Tibial nerve (tissue), 4 donors: ENCODE data around the gene ASCC2. TPM values are rescaled to one million over a fixed set of nuclear protein-coding genes. Genes with fewer than 3 reads are reported as not detected.

Experiments used
- DNase-seq, 2 donors: peaks; one replicate each; pipeline ENCODE4 v3.0.0-alpha.2; 2019; ENCODE audit warnings: low spot score in 2 of 2
- H3K27ac ChIP-seq, 4 donors: fragments of 200-600 bp; sonication (generic) in 3 of 4; one replicate each; pipeline ENCODE4 v1.5.1; 2017 to 2019; ENCODE audit warnings: mild to moderate bottlenecking in 1 of 4
- H3K27me3 ChIP-seq, 2 donors: fragments of 200-600 bp; sonication (generic) in 1 of 2; one replicate each; pipeline versions ENCODE4 v1.5.1 to v1.6.0; 2017 to 2019
- H3K36me3 ChIP-seq, 3 donors: fragments of 200-600 bp; sonication (generic); one replicate each; pipeline ENCODE4 v1.5.1; 2018 to 2019
- H3K4me1 ChIP-seq, 4 donors: fragments of 200-600 bp; sonication (generic) in 3 of 4; one replicate each; pipeline ENCODE4 v1.5.1; 2017 to 2019
- H3K4me3 ChIP-seq, 4 donors: fragments of 200-600 bp; sonication (generic) in 3 of 4; one replicate each; pipeline ENCODE4 v1.5.1; 2017 to 2019; ENCODE audit warnings: mild to moderate bottlenecking in 1 of 4, moderate library complexity in 1 of 4
- H3K9me3 ChIP-seq, 4 donors: fragments of 200-600 bp; sonication (generic) in 3 of 4; one replicate each; pipeline ENCODE4 v1.5.1; 2017 to 2019
- EP300 ChIP-seq, 2 donors: sonication (generic); formaldehyde crosslinking; IDR thresholded peaks; one replicate each; pipeline ENCODE4 v1.6.1; 2017; ENCODE audit warnings: antibody characterized with exemption in 2 of 2, mild to moderate bottlenecking in 1 of 2
- POLR2A ChIP-seq, 2 donors: fragments of 450-650 bp; IDR thresholded peaks; one replicate each; pipeline ENCODE4 v1.6.1; 2017; ENCODE audit warnings: antibody characterized with exemption in 2 of 2, mild to moderate bottlenecking in 2 of 2, moderate library complexity in 2 of 2
- WGBS, 2 donors: methylation state at CpG; one replicate each; pipeline ENCODE4 v1.1.5; 2018; 5-methylcytosine and 5-hydroxymethylcytosine counted together
- small RNA-seq: library from RNA; depleted of rRNA; stranded (forward); fragments of <200 nt; gene quantifications from one replicate; pipeline ENCODE3, GENCODE V24; 2016
- total RNA-seq, 4 donors: library from RNA; depleted of rRNA; stranded (reverse); fragments of >200 nt; gene quantifications; one replicate each; pipeline ENCODE4 v1.1.0, GENCODE V29; 2016
- TF ChIP-seq, protein P1 (sequence below), 5 experiments: fragments of 200-600 bp in 3 of 5; fragments of 450-650 bp in 2 of 5; sonication (generic) in 3 of 5; IDR thresholded peaks; one replicate each; pipeline ENCODE4 v1.5.1; 2016 to 2019; ENCODE audit warnings: antibody characterized with exemption in 5 of 5, mild to moderate bottlenecking in 3 of 5, moderate library complexity in 2 of 5

ASCC2 gene
- total RNA-seq, 4 donors from 2014 or later = 30.4 to 45.3 (median 40.9) TPM

GRCh38 chr22:29740216-29740615 is 97.9 kb downstream of the ASCC2 start:
- TF ChIP-seq POLR2A (IDR thresholded peaks at IDR 0.05) (no peak), EP300 (IDR thresholded peaks at IDR 0.05) (no peak)
- TF ChIP-seq, protein P1, sequence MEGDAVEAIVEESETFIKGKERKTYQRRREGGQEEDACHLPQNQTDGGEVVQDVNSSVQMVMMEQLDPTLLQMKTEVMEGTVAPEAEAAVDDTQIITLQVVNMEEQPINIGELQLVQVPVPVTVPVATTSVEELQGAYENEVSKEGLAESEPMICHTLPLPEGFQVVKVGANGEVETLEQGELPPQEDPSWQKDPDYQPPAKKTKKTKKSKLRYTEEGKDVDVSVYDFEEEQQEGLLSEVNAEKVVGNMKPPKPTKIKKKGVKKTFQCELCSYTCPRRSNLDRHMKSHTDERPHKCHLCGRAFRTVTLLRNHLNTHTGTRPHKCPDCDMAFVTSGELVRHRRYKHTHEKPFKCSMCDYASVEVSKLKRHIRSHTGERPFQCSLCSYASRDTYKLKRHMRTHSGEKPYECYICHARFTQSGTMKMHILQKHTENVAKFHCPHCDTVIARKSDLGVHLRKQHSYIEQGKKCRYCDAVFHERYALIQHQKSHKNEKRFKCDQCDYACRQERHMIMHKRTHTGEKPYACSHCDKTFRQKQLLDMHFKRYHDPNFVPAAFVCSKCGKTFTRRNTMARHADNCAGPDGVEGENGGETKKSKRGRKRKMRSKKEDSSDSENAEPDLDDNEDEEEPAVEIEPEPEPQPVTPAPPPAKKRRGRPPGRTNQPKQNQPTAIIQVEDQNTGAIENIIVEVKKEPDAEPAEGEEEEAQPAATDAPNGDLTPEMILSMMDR (IDR thresholded peaks at IDR 0.05) = no peak
- Histone ChIP-seq H3K4me3 (no peak overlapping the region), H3K9me3 (no peaks in the 10 kb centered on the region), H3K36me3 (peaks cover 0 to 95% (median 3%) of the 10 kb centered on the region in 3 donors), H3K27me3 (no peaks in the 10 kb centered on the region), H3K4me1 (peaks cover 0 to 3% (median 0%) of the 10 kb centered on the region in 4 donors), H3K27ac (no peak overlapping the region)
- DNase-seq = no peak
- 93 to 97% methylated on average over 5 of the region's 5 CpGs for WGBS, 2 donors

DNA sequence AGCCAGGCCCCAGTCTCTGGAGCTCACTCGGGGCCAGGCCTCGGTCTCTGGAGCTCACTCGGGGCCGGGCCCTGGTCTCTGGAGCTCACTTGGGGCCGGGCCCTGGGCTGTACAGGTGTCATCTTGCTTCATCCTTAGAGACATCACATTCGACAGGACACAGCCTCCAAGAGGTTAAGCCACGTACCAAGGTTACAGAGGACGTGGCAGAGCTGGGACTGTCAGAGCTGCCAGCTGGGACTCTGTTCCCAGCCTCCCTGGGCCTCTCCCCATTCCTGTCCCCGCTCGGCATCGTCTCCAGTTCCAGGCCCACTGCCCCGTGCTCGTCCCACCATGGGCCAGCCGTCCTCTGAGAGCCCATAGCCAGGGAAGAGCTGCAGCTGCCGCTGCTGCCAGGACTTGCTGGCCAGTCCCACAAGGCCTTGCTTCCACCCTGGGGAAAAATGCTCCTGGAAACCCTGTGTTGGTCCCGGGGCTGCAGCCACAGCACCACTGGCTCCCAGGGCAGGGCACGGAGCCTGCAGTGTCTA is 98.7 kb downstream of the ASCC2 start:
- DNase-seq = no peak
- Histone ChIP-seq H3K9me3 (no peaks in the 10 kb centered on the region), H3K36me3 (peaks cover 0 to 95% (median 0%) of the 10 kb centered on the region in 3 donors), H3K27ac (no peak overlapping the region), H3K4me3 (no peak overlapping the region), H3K27me3 (no peaks in the 10 kb centered on the region), H3K4me1 (no peaks in the 10 kb centered on the region)
- TF ChIP-seq EP300 (IDR thresholded peaks at IDR 0.05) (no peak), POLR2A (IDR thresholded peaks at IDR 0.05) (no peak)
- TF ChIP-seq, protein P1 (IDR thresholded peaks at IDR 0.05) = no peak
- WGBS, 2 donors = 91% methylated on average over 15 to 17 of the region's 17 CpGs

Small RNA genes lying within 50 kb of the gene (small RNA-seq; reads per million reads assigned to genes)
- not detected for gene RF00019

Other genes starting within 250 kb of the ASCC2 start
- 10 to 100 TPM; 24.9 to 39.0 (median 28.8) TPM for gene NF2, start 234.6 kb downstream of the ASCC2 start, total RNA-seq
- under 1 TPM in 1 of 4 donors, not detected in 3; 0.20 TPM for gene CABP7, start 118.3 kb downstream of the ASCC2 start, total RNA-seq
- 10 to 100 TPM; 22.1 to 29.3 (median 26.6) TPM for gene ZMAT5, start 71.3 kb downstream of the ASCC2 start, total RNA-seq
- 10 to 100 TPM; 30.4 to 56.7 (median 35.5) TPM for gene UQCR10, start 70.9 kb downstream of the ASCC2 start, total RNA-seq
- gene MTMR3, start 44.9 kb upstream of the ASCC2 start, total RNA-seq = 10 to 100 TPM; 56.1 to 91.2 (median 74.5) TPM
- gene HORMAD2, start 242.2 kb upstream of the ASCC2 start, total RNA-seq = not detected